Uterus (tissue), 2 donors: ENCODE results near the gene ATP11A.

Source experiments
- POLR2A ChIP-seq, 2 donors: fragments of 450-650 bp; IDR thresholded peaks; one replicate each; pipeline ENCODE4 v1.6.1; 2016; ENCODE audit warnings: antibody characterized with exemption in 2 of 2, mild to moderate bottlenecking in 1 of 2, moderate library complexity in 1 of 2
- TF ChIP-seq, protein P1 (sequence below), 4 experiments: fragments of 200-600 bp in 2 of 4; fragments of 450-650 bp in 2 of 4; sonication (generic) in 2 of 4; IDR thresholded peaks; one replicate each; pipeline ENCODE4 v1.5.1; 2016 to 2019; ENCODE audit warnings: antibody characterized with exemption in 4 of 4, mild to moderate bottlenecking in 2 of 4, moderate library complexity in 1 of 4

- no peak for TF ChIP-seq POLR2A (IDR thresholded peaks at IDR 0.05)
- TF ChIP-seq, protein P1, sequence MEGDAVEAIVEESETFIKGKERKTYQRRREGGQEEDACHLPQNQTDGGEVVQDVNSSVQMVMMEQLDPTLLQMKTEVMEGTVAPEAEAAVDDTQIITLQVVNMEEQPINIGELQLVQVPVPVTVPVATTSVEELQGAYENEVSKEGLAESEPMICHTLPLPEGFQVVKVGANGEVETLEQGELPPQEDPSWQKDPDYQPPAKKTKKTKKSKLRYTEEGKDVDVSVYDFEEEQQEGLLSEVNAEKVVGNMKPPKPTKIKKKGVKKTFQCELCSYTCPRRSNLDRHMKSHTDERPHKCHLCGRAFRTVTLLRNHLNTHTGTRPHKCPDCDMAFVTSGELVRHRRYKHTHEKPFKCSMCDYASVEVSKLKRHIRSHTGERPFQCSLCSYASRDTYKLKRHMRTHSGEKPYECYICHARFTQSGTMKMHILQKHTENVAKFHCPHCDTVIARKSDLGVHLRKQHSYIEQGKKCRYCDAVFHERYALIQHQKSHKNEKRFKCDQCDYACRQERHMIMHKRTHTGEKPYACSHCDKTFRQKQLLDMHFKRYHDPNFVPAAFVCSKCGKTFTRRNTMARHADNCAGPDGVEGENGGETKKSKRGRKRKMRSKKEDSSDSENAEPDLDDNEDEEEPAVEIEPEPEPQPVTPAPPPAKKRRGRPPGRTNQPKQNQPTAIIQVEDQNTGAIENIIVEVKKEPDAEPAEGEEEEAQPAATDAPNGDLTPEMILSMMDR (IDR thresholded peaks at IDR 0.05), result no peak
Measured at GRCh38 chr13:112818698-112819045, 128.8 kb downstream of the ATP11A start.
